H1 (cell line): ENCODE data around the gene FCER2. TPM values are rescaled to one million over a fixed set of nuclear protein-coding genes. Genes with fewer than 3 reads are reported as not detected.

ENCODE experiments used
- CTCF ChIA-PET: fragments of 300-600 bp; sonication (Branson Sonifier 250); formaldehyde crosslinking; loops from one replicate; lab custom pipeline; 2021; ENCODE audit not compliant: partially characterized antibody; lab: Charles Lee
- POLR2A ChIA-PET: fragments of 300-600 bp; sonication (Branson Sonifier 250); formaldehyde crosslinking; loops from one replicate; lab custom pipeline; 2021; ENCODE audit warnings: inconsistent platforms; ENCODE audit not compliant: partially characterized antibody; lab: Charles Lee
- DNase-seq, 2 experiments: peaks; one replicate each; pipeline versions ENCODE4 v3.0.0 to v3.0.0-alpha.2; 2010 to 2022; ENCODE audit warnings: low spot score in 2 of 2, low read depth in 1 of 2, mixed read lengths in 1 of 2
- FAIRE-seq: peaks from 2 replicates; lab custom pipeline; 2011; peaks lifted over from hg19 to GRCh38; lab: Jason Lieb, UNC
- H2AFZ ChIP-seq: 2 replicates; pipeline ENCODE4 v1.8.1; 2012; ENCODE audit warnings: low read length, inconsistent platforms
- H2AK5ac ChIP-seq: 2 replicates; pipeline ENCODE4 v1.6.1; 2013; ENCODE audit warnings: low read depth, low read length
- H2BK120ac ChIP-seq: replicated peaks from 2 replicates; pipeline ENCODE3; 2013; ENCODE audit warnings: low read depth, low read length, inconsistent platforms
- H2BK12ac ChIP-seq: 2 replicates; pipeline ENCODE4 v1.6.1; 2013; ENCODE audit warnings: low read depth, low read length
- H2BK15ac ChIP-seq: 2 replicates; pipeline ENCODE4 v1.6.1; 2013; ENCODE audit warnings: low read length
- H2BK20ac ChIP-seq: 2 replicates; pipeline ENCODE4 v1.6.1; 2013; ENCODE audit warnings: low read length
- H2BK5ac ChIP-seq: 2 replicates; pipeline ENCODE4 v1.6.1; 2013; ENCODE audit warnings: low read depth, low read length
- H3K14ac ChIP-seq: 2 replicates; pipeline ENCODE4 v1.6.1; 2013; ENCODE audit warnings: inconsistent platforms; ENCODE audit not compliant: insufficient read length
- H3K18ac ChIP-seq: 2 replicates; pipeline ENCODE4 v1.6.1; 2013; ENCODE audit warnings: low read length; ENCODE audit errors: extremely low read depth
- H3K23ac ChIP-seq: 2 replicates; pipeline ENCODE4 v1.6.1; 2013; ENCODE audit warnings: inconsistent platforms; ENCODE audit not compliant: insufficient read length
- H3K23me2 ChIP-seq: 2 replicates; pipeline ENCODE4 v1.6.1; 2013; ENCODE audit warnings: low read depth, low read length
- H3K27ac ChIP-seq: 2 replicates; pipeline ENCODE4 v1.6.1; 2011; ENCODE audit warnings: low read depth, low read length, inconsistent platforms
- H3K27me3 ChIP-seq, 4 experiments: replicated peaks in 1 of 4; 1 replicate in 1 of 4; 2 replicates in 3 of 4; pipeline versions ENCODE4 v1.6.1 to v1.8.1; 2011 to 2013; ENCODE audit warnings: low read length in 3 of 4, mild to moderate bottlenecking in 3 of 4, inconsistent platforms in 2 of 4, mixed read lengths in 2 of 4, moderate library complexity in 1 of 4; ENCODE audit not compliant: control insufficient read depth in 3 of 4, insufficient read depth in 3 of 4; ENCODE audit errors: extremely low read depth in 1 of 4
- H3K36me3 ChIP-seq, 4 experiments: 2 replicates each; pipeline versions ENCODE4 v1.6.1 to v1.8.1; 2011 to 2013; ENCODE audit warnings: mild to moderate bottlenecking in 4 of 4, low read length in 3 of 4, moderate library complexity in 2 of 4, control low read depth in 1 of 4, inconsistent platforms in 1 of 4; ENCODE audit not compliant: insufficient read depth in 4 of 4, control insufficient read depth in 2 of 4
- H3K4ac ChIP-seq: replicated peaks from 2 replicates; pipeline ENCODE3; 2013; ENCODE audit warnings: low read length, low read depth, mixed read lengths, inconsistent platforms; ENCODE audit not compliant: insufficient read length
- H3K4me1 ChIP-seq, 4 experiments: replicated peaks in 1 of 4; 1 replicate in 1 of 4; 2 replicates in 3 of 4; pipeline versions ENCODE4 v1.6.1 to v1.8.1; 2011 to 2013; ENCODE audit warnings: low read length in 3 of 4, inconsistent platforms in 2 of 4, mixed read lengths in 1 of 4; ENCODE audit not compliant: insufficient read depth in 4 of 4, control insufficient read depth in 3 of 4
- H3K4me2 ChIP-seq, 2 experiments: 2 replicates each; pipeline versions ENCODE4 v1.6.1 to v1.8.1; 2011 to 2013; ENCODE audit warnings: low read depth in 2 of 2, low read length in 2 of 2, control low read depth in 1 of 2, inconsistent platforms in 1 of 2, mild to moderate bottlenecking in 1 of 2; ENCODE audit not compliant: insufficient read depth in 1 of 2
- H3K4me3 ChIP-seq, 4 experiments: fragments of 200-600, 300-600 bp in 1 of 4; sonication (generic), shearing (Covaris generic), sonication (Bioruptor Twin) in 1 of 4; 2 replicates each; pipeline versions ENCODE4 v1.5.1 to v1.8.1; 2011 to 2016; ENCODE audit warnings: low read length in 4 of 4, low read depth in 3 of 4, control low read depth in 2 of 4, inconsistent platforms in 2 of 4, mild to moderate bottlenecking in 2 of 4, mixed read lengths in 1 of 4, moderate library complexity in 1 of 4; ENCODE audit not compliant: insufficient read depth in 2 of 4; ENCODE audit errors: extremely low read depth in 1 of 4
- H3K56ac ChIP-seq: replicated peaks from 2 replicates; pipeline ENCODE3; 2013; ENCODE audit warnings: low read depth, mild to moderate bottlenecking, mixed read lengths, low read length, inconsistent platforms; ENCODE audit not compliant: insufficient read length
- H3K79me1 ChIP-seq: 2 replicates; pipeline ENCODE4 v1.6.1; 2013; ENCODE audit warnings: low read depth, low read length, control low read depth
- H3K79me2 ChIP-seq, 2 experiments: 2 replicates each; pipeline versions ENCODE4 v1.6.1 to v1.8.1; 2012 to 2013; ENCODE audit warnings: low read length in 2 of 2, mild to moderate bottlenecking in 2 of 2, inconsistent platforms in 1 of 2; ENCODE audit not compliant: insufficient read depth in 2 of 2, control insufficient read depth in 1 of 2
- H3K9ac ChIP-seq, 4 experiments: replicated peaks in 1 of 4; 1 replicate in 1 of 4; 2 replicates in 3 of 4; pipeline versions ENCODE4 v1.6.1 to v1.8.1; 2011 to 2013; ENCODE audit warnings: low read depth in 3 of 4, low read length in 3 of 4, control low read depth in 2 of 4, mild to moderate bottlenecking in 2 of 4, moderate library complexity in 2 of 4, inconsistent platforms in 1 of 4; ENCODE audit errors: extremely low read depth in 1 of 4
- H3K9me3 ChIP-seq, 2 experiments: 2 replicates each; pipeline versions ENCODE4 v1.6.1 to v1.8.1; 2012 to 2013; ENCODE audit warnings: mild to moderate bottlenecking in 2 of 2, moderate library complexity in 2 of 2, control low read depth in 1 of 2, inconsistent platforms in 1 of 2, low read depth in 1 of 2, low read length in 1 of 2, mixed read lengths in 1 of 2; ENCODE audit not compliant: insufficient read depth in 2 of 2
- H4K20me1 ChIP-seq, 2 experiments: replicated peaks in 1 of 2; 2 replicates each; pipeline versions ENCODE3 to v1.8.1; 2011 to 2013; ENCODE audit warnings: inconsistent platforms in 2 of 2, low read length in 2 of 2, mild to moderate bottlenecking in 1 of 2; ENCODE audit not compliant: insufficient read depth in 2 of 2, control insufficient read depth in 1 of 2
- H4K5ac ChIP-seq: 2 replicates; pipeline ENCODE4 v1.6.1; 2013; ENCODE audit warnings: low read length, low read depth, mixed read lengths, inconsistent platforms; ENCODE audit not compliant: insufficient read length
- H4K8ac ChIP-seq: 2 replicates; pipeline ENCODE4 v1.8.0; 2013; ENCODE audit warnings: mild to moderate bottlenecking, moderate library complexity, low read length, inconsistent platforms; ENCODE audit not compliant: insufficient read depth; ENCODE audit errors: extremely low read depth
- H4K91ac ChIP-seq: replicated peaks from 2 replicates; pipeline ENCODE3; 2013; ENCODE audit warnings: low read length, mixed read lengths, inconsistent platforms; ENCODE audit not compliant: insufficient read length
- CTBP2 ChIP-seq: IDR thresholded peaks from 2 replicates; pipeline ENCODE4 v1.7.0; 2011; ENCODE audit warnings: borderline replicate concordance, mild to moderate bottlenecking, moderate library complexity, mixed read lengths, low read length; ENCODE audit not compliant: insufficient read depth, insufficient read length
- EP300 ChIP-seq, 2 experiments: IDR thresholded peaks; 1 replicate in 1 of 2; 2 replicates in 1 of 2; pipeline ENCODE4 v1.6.1; 2011 to 2012; ENCODE audit warnings: low read depth in 2 of 2, low read length in 2 of 2, mild to moderate bottlenecking in 2 of 2, borderline replicate concordance in 1 of 2, inconsistent platforms in 1 of 2, moderate library complexity in 1 of 2
- GTF2F1 ChIP-seq: IDR thresholded peaks from 2 replicates; pipeline ENCODE4 v1.6.1; 2012; ENCODE audit warnings: low read depth, low read length, improper control_type of control experiment, borderline replicate concordance
- POLR2A ChIP-seq, 2 experiments: IDR thresholded peaks; 1 replicate in 1 of 2; 2 replicates in 1 of 2; pipeline ENCODE4 v1.6.1; 2011; ENCODE audit warnings: low read depth in 2 of 2, low read length in 2 of 2, mild to moderate bottlenecking in 2 of 2; ENCODE audit errors: control extremely low read depth in 1 of 2
- RAD21 ChIP-seq, 2 experiments: IDR thresholded peaks in 1 of 2; conservative IDR thresholded peaks in 1 of 2; 2 replicates each; pipeline ENCODE4 v1.6.1; 2011; ENCODE audit warnings: low read depth in 2 of 2, low read length in 2 of 2, improper control_type of control experiment in 1 of 2, inconsistent platforms in 1 of 2, mild to moderate bottlenecking in 1 of 2, moderate library complexity in 1 of 2
- RXRA ChIP-seq: IDR thresholded peaks from 2 replicates; pipeline ENCODE4 v1.6.1; 2011; ENCODE audit warnings: low read depth, mild to moderate bottlenecking, low read length, moderate library complexity; ENCODE audit not compliant: insufficient read depth
- SIX5 ChIP-seq: IDR thresholded peaks from 2 replicates; pipeline ENCODE4 v1.6.1; 2011; ENCODE audit warnings: mild to moderate bottlenecking, low read depth, low read length
- SP2 ChIP-seq: IDR thresholded peaks from 2 replicates; pipeline ENCODE4 v1.6.1; 2012; ENCODE audit warnings: mild to moderate bottlenecking, low read length, inconsistent platforms
- SRF ChIP-seq: IDR thresholded peaks from 2 replicates; pipeline ENCODE4 v1.6.1; 2011; ENCODE audit warnings: mild to moderate bottlenecking, low read depth, low read length, moderate library complexity
- SUZ12 ChIP-seq: fragments of 200-600 bp; sonication (generic); IDR thresholded peaks from 2 replicates; pipeline ENCODE4 v1.6.1; 2012; ENCODE audit warnings: mild to moderate bottlenecking, inconsistent platforms, low read length, moderate library complexity, mixed read lengths
- YY1 ChIP-seq: IDR thresholded peaks from 2 replicates; pipeline ENCODE4 v1.6.1; 2011; ENCODE audit warnings: low read depth, mild to moderate bottlenecking, low read length
- WGBS, 2 experiments: shearing (Covaris generic) in 1 of 2; methylation state at CpG; one replicate each; pipeline versions ENCODE4 v1.1.6 to v1.1.7; 2013 to 2015; ENCODE audit warnings: low lambda C conversion rate in 2 of 2, mixed read lengths in 2 of 2, inconsistent platforms in 1 of 2, low coverage in 1 of 2, missing lambda C conversion rate in 1 of 2; ENCODE audit not compliant: insufficient replicate concordance in 2 of 2, insufficient coverage in 1 of 2, insufficient read length in 1 of 2; ENCODE audit errors: extremely low coverage in 1 of 2, missing lambda C conversion rate in 1 of 2; 5-methylcytosine and 5-hydroxymethylcytosine counted together
- polyA plus RNA-seq, 7 experiments: library from polyadenylated mRNA; depleted of rRNA in 3 of 7; stranded (reverse) in 5 of 7; unstranded in 2 of 7; fragments of >200 nt in 5 of 7; fragments of 200-250 nt in 2 of 7; gene quantifications; 1 replicate in 5 of 7; 2 replicates in 1 of 7; 4 replicates in 1 of 7; pipeline versions ENCODE4 v1.2.1 to v1.2.3, GENCODE V29; 2011 to 2013; ENCODE audit warnings: missing spikeins in 2 of 7, mixed read lengths in 2 of 7
- total RNA-seq: library from RNA; stranded (reverse); fragmentation: NEBNext Ultra II Directional; extraction: Animal tissue kit (Norgen Biotek cat#: 25700); gene quantifications from 2 replicates; pipeline ENCODE4 v1.2.1, GENCODE V29; 2021
- TF ChIP-seq, protein P1 (sequence below): IDR thresholded peaks from 2 replicates; pipeline ENCODE4 v1.6.1; 2011; ENCODE audit warnings: low read length, improper control_type of control experiment

FCER2 gene
- total and polyA plus RNA-seq, 2 of the 8 experiments (the other 6 are each of a cell fraction or from before 2014, with no cell fraction given), result 0.67 TPM; not detected in 1

DNA sequence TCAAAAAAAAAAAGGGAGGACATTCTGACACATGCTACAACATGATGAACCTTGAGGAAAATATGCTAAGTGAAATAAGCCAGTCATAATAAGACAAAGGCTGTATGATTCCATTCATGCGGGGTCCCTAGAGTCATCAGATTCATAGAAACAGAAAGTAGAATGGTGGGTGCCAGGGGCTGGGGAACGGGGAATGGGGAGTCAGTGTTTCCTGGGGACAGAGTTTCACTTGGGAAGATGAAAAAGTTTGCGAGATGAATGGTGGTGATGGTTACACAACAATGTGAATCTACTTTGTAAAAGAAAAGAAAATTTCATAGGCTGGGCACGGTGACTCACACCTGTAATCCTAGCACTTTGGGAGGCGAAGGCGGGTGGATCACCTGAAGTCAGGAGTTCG is 36.1 kb upstream of the FCER2 start:
- H2AK5ac ChIP-seq, result no peak overlapping the region
- H3K9ac ChIP-seq, result no peak overlapping the region
- no peak overlapping the region for H3K18ac ChIP-seq
- H4K91ac ChIP-seq, result no peak overlapping the region
- no peak for DNase-seq
- no peak overlapping the region for H2BK20ac ChIP-seq
- no peak overlapping the region for H3K14ac ChIP-seq
- no peak overlapping the region for H2AFZ ChIP-seq
- H3K4ac ChIP-seq, result no peak overlapping the region
- H3K4me3 ChIP-seq, result no peak overlapping the region
- no peak overlapping the region for H3K4me2 ChIP-seq
- ChIA-PET CTCF (interaction anchor here (1.5 kb wide), 3 partner anchors 11 to 58 kb away, joined by 3 to 4 read pairs (median 3); partner anchors contain the start of gene TRAPPC5), POLR2A (no interaction called here)
- H2BK15ac ChIP-seq, result no peak overlapping the region
- 86% methylated on average over 7 of the region's 7 CpGs; no CpG with 5 or more reads in 1 of the 2 experiments for WGBS, 2 experiments
- H3K23ac ChIP-seq, result no peak overlapping the region
- H2BK5ac ChIP-seq, result no peak overlapping the region
- no peak overlapping the region for H4K5ac ChIP-seq
- H4K8ac ChIP-seq, result no peak overlapping the region
- FAIRE-seq, result no peak
- H3K27ac ChIP-seq, result no peak overlapping the region
- H4K20me1 ChIP-seq, result no peaks in the 10 kb centered on the region
- H3K23me2 ChIP-seq, result no peaks in the 10 kb centered on the region
- H3K36me3 ChIP-seq, result no peaks in the 10 kb centered on the region
- peaks cover 0 to 3% (median 0%) of the 10 kb centered on the region in 4 experiments; a peak in 1 of 7 replicates for H3K4me1 ChIP-seq
- H2BK120ac ChIP-seq, result no peak overlapping the region
- H3K9me3 ChIP-seq, result no peaks in the 10 kb centered on the region; a peak in 1 of 4 replicates
- no peaks in the 10 kb centered on the region for H3K79me2 ChIP-seq
- no peak overlapping the region for H2BK12ac ChIP-seq
- H3K79me1 ChIP-seq, result no peaks in the 10 kb centered on the region
- no peak overlapping the region for H3K56ac ChIP-seq
- peaks cover 0 to 3% (median under 1%) of the 10 kb centered on the region in 4 experiments; a peak in 4 of 7 replicates for H3K27me3 ChIP-seq
- TF ChIP-seq SUZ12, result no peak
- TF ChIP-seq RXRA, result no peak
- TF ChIP-seq GTF2F1, result no peak
- no peak for TF ChIP-seq POLR2A (IDR thresholded peaks at IDR 0.05; ENCODE audit: control extremely low read depth in 1 of 2, low read depth in 2 of 2, low read length in 2 of 2)
- no peak for TF ChIP-seq EP300 (IDR thresholded peaks at IDR 0.05; ENCODE audit: borderline replicate concordance in 1 of 2, low read depth in 2 of 2, low read length in 2 of 2)
- TF ChIP-seq, protein P1, sequence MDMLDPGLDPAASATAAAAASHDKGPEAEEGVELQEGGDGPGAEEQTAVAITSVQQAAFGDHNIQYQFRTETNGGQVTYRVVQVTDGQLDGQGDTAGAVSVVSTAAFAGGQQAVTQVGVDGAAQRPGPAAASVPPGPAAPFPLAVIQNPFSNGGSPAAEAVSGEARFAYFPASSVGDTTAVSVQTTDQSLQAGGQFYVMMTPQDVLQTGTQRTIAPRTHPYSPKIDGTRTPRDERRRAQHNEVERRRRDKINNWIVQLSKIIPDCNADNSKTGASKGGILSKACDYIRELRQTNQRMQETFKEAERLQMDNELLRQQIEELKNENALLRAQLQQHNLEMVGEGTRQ, result no peak
- TF ChIP-seq RAD21 (IDR thresholded peaks at IDR 0.05 in 1 of 2, conservative IDR thresholded peaks at IDR 0.05 in 1 of 2; ENCODE audit: low read depth in 2 of 2, low read length in 2 of 2), result no peak
- TF ChIP-seq YY1, result no peak
- no peak for TF ChIP-seq CTBP2
- TF ChIP-seq SIX5, result no peak
- no peak for TF ChIP-seq SRF
- no peak for TF ChIP-seq SP2
